ENCODE measurements around the gene KCND3. TPM values are rescaled to one million over a fixed set of nuclear protein-coding genes. Genes with fewer than 3 reads are reported as not detected.

Gene KCND3
- total RNA-seq, 1 donor, result under 0.01 TPM

DNA sequence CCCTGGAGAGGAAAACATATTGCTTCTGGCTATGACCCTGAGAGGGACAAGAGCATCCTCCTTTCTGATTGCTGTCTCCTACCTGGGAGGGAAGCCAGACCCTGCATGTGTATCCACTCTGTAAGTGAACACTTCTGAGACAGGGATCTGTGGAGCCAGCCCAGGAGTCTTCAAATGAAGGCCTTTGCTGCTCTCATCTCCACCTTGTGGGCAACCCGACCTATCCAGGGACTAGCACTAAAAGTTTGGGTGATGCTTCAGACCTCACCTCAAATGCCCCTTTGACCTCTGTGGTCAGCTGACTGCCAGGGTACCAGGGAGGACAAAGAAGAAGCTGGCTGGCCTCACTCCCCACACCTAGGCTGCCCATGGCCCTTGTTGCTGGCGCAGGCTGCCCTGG is 64.7 kb downstream of the KCND3 start:
- DNase-seq (ENCODE audit: low read depth in 2 of 3, low spot score in 2 of 3), result no peak

DNA sequence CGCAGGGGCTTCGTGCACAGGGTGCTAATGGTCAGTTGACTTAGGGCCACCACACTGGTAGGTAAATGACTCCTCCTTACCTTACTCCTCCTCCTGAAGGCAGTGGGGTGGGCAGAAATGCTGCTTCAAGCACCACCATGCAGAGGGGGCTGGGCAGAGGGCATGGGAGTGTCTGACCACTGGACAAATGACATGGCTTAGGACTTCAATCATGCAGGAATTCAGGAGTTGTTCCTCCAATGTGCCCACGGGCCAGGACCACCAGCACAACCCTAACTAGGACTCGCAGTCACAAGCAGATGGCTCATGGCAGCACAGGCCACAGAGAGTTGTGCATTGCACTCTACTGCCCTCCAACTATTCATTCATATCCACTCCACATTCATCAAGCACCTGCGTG is 65.7 kb downstream of the KCND3 start:
- no peak for DNase-seq (ENCODE audit: low read depth in 2 of 3, low spot score in 2 of 3)

DNA sequence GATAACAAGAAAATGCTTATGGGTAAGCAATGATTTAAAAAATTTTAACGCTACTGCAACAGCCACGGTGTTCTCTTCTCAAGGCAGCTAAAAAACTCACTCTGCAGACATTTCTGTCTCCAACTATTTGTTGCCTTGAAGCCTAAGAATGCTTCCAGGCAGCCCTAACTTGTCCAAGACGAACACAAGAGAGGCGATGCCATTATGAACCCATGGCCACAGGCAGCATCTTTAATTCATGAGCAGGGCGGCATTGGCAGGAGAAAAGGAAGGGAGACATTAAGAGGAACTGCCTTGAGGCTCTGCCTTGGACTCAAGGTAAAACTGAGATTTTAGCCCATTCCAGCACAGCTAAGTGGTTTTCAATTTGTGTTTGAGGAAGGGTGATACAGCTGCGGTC is 67.5 kb downstream of the KCND3 start:
- DNase-seq (ENCODE audit: low read depth in 2 of 3, low spot score in 2 of 3), result no peak

DNA sequence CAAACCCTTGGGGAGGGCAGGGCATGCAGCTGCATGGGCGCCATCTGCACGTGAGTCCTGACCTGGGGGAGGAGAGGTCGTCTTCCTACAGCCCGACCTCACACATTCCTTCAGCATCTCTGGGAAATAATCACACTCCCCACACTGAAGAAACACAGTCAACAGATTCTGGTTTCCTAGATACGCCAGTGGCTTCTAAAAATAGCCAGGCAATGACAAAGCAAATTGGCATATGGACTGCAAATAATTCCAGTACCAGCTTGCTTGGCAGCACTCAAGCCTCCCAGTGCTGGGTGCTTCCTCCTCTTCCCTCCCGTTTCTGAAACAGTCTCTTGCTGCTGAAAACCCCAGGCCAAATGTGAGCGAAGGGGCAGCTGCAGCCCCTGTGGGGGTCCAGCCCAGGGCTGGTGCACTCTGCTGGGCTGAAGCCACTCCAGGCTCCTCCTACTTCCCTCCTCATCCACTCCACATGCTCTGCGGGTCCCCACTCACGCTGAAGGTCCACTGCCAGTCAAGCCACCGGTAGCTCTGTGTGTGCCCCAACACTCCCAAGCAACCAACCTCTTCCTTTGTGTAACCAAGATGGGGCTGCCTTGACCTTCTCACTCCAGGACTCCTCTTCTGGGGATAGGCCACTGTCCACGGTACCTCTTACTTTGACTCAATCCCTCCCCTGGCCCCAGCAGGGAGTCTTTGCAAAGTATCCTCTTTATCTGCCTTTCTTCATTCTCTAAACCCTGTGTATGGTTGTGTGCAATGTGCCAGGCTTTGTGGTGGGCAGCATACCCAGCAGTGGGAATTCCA is 69.0 kb downstream of the KCND3 start:
- peak in 2 of 3 donors; percentile 44 to 71 for DNase-seq (ENCODE audit: low read depth in 2 of 3, low spot score in 2 of 3)

DNA sequence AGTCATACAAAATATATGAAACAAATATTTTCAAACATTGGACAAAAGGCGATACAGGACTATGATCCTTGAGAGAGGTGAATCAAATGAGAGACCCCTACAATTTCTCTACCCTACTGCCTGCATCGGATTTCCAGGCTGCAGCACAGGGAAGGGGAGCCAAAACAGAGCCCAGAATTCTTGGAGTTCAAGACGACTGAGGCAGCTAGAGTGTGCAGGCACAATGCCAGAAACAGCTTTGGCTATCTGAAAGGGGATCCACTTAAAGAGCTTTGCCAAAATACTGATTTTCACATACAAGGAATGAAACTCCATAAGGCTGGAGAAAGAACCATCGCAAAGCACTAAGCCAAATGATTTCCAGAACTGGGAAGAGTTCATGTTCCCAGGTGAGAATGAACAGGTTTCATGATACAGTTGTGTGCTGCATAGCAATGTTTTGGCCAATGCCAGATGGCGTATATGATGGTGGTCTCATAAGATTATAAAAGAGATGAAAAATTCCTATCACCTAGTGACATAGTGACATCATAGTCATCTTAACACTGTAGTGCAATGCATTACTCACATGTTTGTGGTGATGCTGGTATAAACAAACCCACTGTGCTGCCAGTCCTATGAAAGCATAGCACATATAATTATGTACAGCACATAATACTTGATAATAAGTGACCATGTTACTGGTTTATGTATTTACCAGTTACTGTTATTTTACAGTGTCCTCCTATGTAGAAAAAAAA is 77.5 kb downstream of the KCND3 start:
- DNase-seq (ENCODE audit: low read depth in 2 of 3, low spot score in 2 of 3), result no peak

DNA sequence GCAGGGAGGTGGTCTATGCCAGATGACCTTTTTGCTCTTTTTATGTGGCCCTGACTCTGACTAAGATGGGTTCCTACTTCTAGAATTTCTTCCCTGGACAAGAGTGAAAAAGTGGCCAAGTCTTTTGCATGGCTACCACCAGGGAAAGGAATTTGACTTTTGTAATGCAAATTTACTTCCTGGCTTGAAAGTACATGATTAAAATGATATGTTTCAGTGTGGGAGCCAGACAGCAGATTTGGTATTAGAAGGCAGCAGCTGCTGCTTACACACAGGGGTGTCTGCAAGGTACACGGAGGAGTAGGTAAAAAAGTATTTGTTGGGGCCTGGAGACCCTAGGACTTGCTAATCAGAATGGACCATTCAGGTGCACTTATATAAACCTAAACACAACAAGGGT is 78.4 kb downstream of the KCND3 start:
- DNase-seq (ENCODE audit: low read depth in 2 of 3, low spot score in 2 of 3), result no peak

DNA sequence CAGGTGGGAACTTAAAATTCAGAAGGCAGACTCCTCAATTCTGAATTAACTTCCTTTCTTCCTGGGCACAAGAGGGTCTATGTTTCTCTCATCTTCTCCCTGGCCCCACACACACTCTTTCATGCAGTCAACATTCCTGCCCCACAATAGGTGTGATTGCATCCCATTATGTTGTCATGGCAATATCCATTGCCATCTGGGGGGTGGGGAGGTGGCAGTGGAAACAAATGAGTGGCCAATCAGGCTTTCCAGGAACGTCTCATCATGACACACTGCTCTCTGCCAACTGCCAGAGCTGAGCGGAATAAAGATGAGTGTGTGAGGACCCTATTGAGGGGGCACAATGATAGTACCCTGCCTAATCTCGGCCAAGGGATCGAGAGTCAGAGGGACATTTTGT is 80.4 kb downstream of the KCND3 start:
- no peak for DNase-seq (ENCODE audit: low read depth in 2 of 3, low spot score in 2 of 3)

DNA sequence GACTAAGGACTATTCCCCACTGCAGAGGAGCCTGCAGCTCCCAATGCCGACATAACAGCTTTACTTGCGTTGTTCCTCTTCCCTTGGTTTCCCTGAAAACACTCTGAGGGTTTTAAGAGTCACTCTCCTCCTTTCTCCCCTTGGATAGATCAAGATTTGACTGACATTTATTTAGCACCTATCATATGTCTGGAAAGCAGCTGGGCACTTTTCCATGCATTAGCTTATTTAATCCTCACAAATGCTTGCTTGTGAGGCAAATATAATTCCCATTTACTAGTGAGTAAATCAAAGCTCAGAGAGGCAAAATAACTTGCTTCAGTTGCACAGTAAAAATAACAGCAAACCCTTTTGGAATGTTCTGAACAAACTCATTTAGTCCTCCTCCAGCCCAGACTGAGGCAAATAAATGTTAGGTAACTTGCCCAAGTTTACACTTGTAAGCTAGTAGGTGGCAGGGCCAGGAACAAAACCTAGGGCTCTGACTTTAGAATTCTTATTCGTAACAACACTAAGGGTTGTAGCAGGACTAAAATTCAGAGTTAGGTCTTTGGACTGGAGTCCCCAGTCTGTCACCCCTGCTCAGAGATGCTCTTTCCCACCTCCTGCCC is 81.4 kb downstream of the KCND3 start:
- no peak for DNase-seq (ENCODE audit: low read depth in 2 of 3, low spot score in 2 of 3)

DNA sequence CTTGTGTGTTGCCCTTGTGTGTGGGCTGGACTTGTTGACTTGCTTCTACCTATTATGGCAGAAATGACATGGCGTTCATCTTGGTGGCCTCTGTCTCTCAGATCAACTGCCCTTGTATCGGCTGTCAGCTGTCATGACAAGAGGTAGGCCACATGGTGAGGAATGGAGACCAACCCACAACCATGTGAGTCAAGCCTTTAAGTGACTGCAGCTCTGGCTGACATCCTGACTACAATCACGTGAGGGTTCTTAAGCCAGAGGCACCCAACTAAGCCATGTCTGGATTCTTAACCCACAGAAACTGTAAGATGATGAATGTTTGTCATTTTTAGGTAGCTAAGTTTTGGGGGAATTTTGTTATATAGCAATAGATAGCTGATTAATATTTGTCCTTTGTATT is 82.1 kb downstream of the KCND3 start:
- no peak for DNase-seq (ENCODE audit: low read depth in 2 of 3, low spot score in 2 of 3)

DNA sequence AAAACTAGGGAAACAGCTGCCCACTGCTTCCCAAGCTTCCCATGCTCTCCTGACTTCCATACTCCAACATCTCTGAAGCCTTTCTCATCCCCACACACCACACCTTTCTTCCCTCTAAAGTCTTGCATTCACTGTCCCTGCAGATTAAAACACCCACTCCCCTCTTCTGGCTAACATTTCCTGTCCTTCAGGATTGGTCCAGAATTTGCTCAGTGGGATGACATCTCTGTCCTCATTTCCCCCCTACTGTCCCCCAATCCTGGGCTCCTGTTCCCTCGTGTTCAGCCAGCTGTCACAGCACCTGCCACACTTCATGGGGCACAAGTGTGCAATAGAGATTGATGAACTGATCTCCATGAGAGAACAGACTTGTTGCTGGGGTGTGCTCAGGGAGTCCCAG is 82.7 kb downstream of the KCND3 start:
- no peak for DNase-seq (ENCODE audit: low read depth in 2 of 3, low spot score in 2 of 3)

DNA sequence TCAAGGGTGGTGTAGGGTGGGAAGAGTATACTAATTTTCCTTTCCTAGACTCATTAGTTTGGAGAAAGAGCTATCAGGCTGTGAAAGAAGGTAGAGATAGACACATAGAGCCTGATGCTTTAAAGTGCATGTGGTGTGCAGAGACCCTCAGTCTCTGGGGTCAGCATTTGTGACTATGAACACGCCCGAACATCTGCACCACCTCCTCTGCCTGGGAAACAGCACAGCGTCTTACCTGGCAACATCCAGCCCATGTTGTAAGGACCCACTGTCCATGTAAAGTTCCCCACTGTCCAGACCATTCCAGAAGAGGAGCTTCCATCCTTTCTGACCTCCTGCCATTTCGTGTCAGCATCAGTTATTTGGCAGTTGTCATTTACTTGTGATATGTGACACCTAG is 83.4 kb downstream of the KCND3 start:
- no peak for DNase-seq (ENCODE audit: low read depth in 2 of 3, low spot score in 2 of 3)

DNA sequence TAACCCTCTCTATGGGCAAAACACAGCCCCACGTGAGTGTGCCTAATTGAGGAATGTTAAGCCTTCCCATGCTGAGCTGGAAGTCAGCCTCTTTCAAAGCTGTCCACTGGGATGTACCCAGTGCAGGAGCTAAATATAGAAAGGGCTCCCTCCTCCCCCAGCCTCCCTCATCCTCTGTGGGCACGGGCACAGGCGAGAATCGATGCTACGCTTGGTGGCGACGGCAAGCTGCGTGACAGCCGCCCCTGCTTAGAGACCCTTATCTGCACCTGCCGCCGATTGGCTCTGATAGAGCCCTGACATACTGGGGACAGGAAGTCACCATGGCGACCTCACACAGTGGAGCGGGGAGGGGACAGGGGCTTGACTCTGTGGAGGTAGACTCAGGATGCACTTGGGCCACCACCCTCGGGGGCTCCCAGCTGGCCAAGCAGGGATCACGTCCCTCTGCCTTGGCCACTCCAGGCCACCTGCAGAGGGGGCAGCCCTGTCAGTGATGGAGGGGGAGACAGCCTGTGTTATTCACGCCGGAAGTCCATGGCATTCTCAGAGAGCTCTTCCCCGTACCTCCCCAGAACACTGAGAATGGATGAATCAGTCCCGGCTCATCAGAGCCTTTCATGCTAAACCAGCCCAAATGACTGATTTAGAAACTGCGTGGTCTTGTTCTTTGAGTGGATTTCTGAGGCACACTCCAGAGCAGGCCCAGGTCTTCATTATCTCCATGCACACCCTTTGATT is 84.8 kb downstream of the KCND3 start:
- DNase-seq (ENCODE audit: low read depth in 2 of 3, low spot score in 2 of 3), result no peak

DNA sequence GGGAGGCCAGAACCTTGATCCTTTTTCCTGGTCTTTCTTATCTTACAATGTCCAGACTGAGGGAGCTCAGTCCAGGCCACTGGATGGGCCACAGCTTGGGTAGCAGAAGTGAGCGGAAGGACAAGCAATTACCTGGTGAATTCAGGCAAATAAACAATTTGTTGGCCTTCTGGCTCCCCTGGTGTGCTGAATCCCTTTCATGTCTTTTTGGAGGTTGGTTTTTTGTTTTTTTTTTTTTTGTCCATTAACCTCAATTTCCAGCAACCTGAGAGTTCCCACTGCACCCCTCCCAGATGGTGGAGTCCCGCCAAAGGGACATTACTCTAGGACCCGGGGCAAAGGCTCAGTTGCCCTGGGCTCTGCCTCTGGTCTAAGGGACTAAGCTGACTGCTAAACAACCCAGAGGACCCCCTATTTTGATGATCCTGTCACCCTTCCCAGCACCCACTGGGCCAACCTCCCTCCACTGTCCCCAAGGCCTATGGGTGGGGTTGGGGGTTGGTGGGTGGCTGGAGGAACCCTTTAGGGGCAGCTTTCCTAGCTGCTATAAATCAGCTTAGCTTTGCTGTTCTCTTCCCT is 85.5 kb downstream of the KCND3 start:
- no peak for DNase-seq (ENCODE audit: low read depth in 2 of 3, low spot score in 2 of 3)

DNA sequence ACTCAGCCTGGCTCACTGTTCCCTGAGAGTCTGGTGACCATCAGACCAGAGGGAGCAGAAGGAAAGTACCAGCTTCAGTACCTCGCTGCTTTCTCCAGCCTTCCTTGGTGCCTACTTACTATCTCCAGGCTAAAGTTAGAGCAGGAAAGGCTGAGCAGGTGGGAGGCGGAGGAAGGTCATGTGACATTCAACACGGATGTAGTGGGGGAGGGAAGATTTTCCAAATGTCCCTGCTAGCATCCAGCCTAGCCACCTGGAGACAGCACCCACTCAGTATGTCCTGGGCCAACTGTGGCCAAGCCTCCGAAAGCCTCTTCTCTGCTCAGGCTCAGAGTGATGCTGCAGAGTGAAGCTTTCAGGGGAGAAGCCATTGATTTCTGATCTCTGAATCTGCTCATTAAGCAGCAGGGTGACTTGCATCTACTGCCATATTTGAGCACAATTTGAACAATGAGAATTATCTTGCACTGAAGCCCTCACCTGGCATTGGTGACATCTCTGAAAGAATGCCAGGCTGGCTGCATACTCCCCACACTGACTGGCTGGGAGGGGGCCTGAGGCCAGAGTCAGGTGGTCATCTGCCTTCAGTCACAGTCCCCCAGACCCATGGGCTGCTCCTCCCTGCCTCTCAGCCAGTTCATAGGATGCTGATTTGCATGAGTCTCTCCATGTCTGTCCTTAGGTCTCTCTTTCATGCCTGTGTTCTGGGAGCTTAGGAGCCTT is 86.2 kb downstream of the KCND3 start:
- no peak for DNase-seq (ENCODE audit: low read depth in 2 of 3, low spot score in 2 of 3)

DNA sequence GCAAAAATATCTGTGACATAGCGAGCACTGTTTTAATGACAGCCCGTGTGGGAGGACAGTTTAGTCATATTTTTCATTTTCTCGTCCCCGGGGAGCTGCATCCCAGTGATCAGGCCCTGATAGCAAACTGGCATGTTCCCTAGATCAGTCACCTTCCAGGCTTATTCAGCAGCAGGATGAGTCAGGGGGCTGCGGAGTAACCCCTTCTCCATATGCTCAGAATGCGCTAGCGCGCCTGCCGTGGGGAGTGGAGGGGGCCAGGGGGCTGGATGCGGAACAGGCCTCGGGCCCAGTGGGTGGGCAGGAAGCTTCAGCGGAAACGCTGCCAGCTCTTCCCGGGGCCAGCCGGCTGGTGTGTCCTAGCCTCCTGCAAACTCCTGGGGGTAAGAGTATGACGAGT is 94.0 kb downstream of the KCND3 start:
- DNase-seq (ENCODE audit: low read depth in 2 of 3, low spot score in 2 of 3), result no peak

DNA sequence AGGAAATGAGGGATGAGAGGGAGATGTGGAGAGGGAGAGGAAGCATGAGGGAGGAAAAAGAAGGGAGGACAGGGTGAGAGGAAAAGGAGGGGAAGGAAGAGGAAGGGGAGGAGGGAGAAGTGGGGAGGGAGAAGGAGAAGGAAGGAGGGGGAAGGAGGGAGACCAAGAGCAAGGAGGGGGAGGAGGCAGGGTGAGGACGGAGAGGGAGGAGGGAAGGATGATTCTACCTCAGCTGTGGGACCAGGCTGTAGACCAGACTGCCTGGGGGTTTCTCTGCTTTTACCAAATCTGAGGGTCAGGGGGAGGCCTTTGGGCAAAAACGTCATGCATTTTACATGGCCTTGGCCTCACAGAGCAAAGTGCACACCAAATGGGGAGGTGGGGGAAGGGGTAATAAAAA is 94.5 kb downstream of the KCND3 start:
- DNase-seq (ENCODE audit: low read depth in 2 of 3, low spot score in 2 of 3), result no peak

DNA sequence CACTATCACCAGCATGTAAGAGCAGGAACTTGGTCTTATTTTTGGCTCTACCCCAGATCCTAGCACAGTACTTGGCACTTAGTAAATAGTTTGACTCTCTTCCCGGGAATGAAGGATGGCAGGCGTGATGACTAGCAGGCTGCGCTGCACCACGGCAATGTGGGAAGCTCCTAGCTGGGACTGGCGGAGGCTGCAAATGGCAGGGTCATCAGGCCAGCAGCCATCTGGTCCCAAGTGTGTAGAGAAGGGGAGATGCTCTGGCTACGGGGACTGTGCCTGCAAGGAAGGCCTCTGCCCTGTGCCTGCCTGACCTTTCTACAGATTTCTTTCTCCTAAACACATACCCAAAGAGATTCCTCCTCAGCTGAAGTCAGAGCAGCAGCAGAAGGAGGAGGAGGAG is 95.0 kb downstream of the KCND3 start:
- no peak for DNase-seq (ENCODE audit: low read depth in 2 of 3, low spot score in 2 of 3)

DNA sequence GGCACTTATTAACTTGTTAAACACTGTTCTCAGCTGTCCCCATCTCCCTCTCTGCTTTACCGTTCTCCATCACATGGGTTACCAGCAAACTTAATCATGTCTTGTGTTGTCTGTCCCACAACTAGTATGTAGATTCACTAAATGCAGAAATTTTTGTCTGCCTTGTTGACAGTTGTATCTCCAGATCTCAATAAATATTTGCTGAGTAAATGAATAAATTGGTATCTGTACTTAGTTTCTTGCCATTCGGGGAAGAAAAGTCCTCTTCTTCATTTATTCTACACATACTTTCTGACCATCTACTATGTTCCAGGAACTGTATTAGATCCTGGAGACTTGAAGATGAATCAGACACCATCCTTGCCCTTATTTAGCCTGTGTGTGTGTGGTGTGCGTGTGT is 97.9 kb downstream of the KCND3 start:
- no peak for DNase-seq (ENCODE audit: low read depth in 2 of 3, low spot score in 2 of 3)

DNA sequence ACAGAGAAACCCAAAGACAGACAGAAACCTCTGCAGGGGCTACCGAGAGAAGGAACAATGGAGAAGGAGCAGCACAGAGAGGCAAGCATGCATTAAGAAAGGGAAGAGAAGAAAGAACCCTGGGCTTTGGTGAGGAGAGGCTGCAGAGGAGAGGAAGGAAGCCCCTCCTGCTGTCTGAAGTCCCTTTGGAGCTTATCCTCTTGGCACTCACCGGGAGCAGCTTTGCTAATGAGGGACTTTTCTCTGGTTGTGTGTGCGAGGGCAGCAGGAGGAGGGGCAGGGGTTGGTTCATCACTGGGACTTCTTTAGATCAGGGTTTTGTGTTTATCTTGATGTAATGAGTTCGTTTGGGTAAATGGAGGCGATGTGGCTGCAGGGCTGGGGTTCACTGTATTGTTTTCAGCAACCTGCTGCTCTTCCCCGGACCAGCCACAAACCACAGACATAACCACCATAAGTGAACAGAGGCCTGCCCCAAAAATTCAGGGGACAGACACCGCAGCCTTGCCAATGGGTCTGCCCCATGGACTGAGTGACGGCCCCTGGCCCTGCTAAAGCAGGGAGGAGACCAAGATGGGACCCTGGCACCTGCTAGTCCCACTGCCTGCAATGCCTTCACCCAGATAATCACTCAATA is 100.6 kb downstream of the KCND3 start:
- DNase-seq (ENCODE audit: low read depth in 2 of 3, low spot score in 2 of 3), result no peak

DNA sequence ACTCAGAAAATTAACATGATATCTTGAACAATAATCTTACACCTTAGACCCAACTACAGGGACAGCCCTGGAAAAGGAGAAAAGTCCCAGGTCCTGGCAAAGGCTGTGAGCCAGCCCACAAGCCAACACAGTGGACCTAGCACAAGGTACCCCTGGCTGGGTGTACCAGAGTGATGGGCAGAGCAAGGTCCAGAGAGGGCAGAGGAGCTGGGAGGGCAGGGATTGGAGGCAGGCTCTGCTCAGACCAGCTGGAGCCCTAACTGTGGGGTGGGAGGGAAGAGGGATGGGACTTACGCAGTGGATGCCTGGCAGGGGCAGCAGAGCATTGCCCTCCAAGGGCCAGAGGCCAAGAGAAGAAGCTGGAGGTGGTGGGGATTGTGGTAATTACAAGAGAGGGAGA is 101.6 kb downstream of the KCND3 start:
- DNase-seq (ENCODE audit: low read depth in 2 of 3, low spot score in 2 of 3), result no peak

Measured in hematopoietic multipotent progenitor cell (in vitro differentiated cells).